K562 (cell line): ENCODE measurements around the gene MARK3. TPM values are rescaled to one million over a fixed set of nuclear protein-coding genes. Genes with fewer than 3 reads are reported as not detected.

ENCODE experiments used
- ELF2 ChIP-seq: fragments of 250-450 bp; sonication (Bioruptor Pico); IDR thresholded peaks from 2 replicates; pipeline ENCODE4 v1.5.0; 2021; ENCODE audit warnings: mild to moderate bottlenecking
- FOXJ3 ChIP-seq: sonication (generic); formaldehyde crosslinking; IDR thresholded peaks from 2 replicates; pipeline ENCODE4 v1.4.0; 2020; ENCODE audit warnings: mild to moderate bottlenecking, missing genetic modification reagents
- HNRNPUL1 ChIP-seq: fragments of 200-400 bp; formaldehyde crosslinking; IDR thresholded peaks from 2 replicates; pipeline ENCODE4 v1.6.1; 2017; ENCODE audit warnings: low read length
- JUNB ChIP-seq: fragments of 450-650 bp; formaldehyde crosslinking; conservative IDR thresholded peaks from 2 replicates; pipeline ENCODE4 v1.4.0; 2020; ENCODE audit warnings: mild to moderate bottlenecking
- MAFG ChIP-seq: fragments of 450-650 bp; conservative IDR thresholded peaks from 2 replicates; pipeline ENCODE4 v1.6.1; 2016; ENCODE audit warnings: missing genetic modification characterization, missing compliant biosample characterization
- NFATC3 ChIP-seq: fragments of 450-650 bp; IDR thresholded peaks from 2 replicates; pipeline ENCODE4 v1.6.1; 2017; ENCODE audit warnings: mild to moderate bottlenecking
- POLR2AphosphoS5 ChIP-seq: IDR thresholded peaks from 2 replicates; pipeline ENCODE4 v1.6.1; 2011; ENCODE audit warnings: mild to moderate bottlenecking, low read depth, low read length, moderate library complexity; ENCODE audit not compliant: control insufficient read depth, insufficient read depth
- TAL1 ChIP-seq: fragments of 450-650 bp; IDR thresholded peaks from 2 replicates; pipeline ENCODE4 v1.6.1; 2016; ENCODE audit warnings: mild to moderate bottlenecking
- XRCC3 ChIP-seq: fragments of 450-650 bp; IDR thresholded peaks from 2 replicates; pipeline ENCODE4 v1.6.1; 2017; ENCODE audit warnings: mild to moderate bottlenecking, moderate library complexity
- YY1 ChIP-seq, 3 experiments: IDR thresholded peaks; 2 replicates each; pipeline ENCODE4 v1.6.1; 2011; ENCODE audit warnings: low read length in 2 of 3, mild to moderate bottlenecking in 2 of 3, moderate library complexity in 2 of 3, borderline replicate concordance in 1 of 3, control low read depth in 1 of 3, low read depth in 1 of 3; ENCODE audit not compliant: insufficient read depth in 3 of 3, insufficient replicate concordance in 2 of 3, control insufficient read depth in 1 of 3, insufficient read length in 1 of 3; ENCODE audit errors: extremely low read depth in 1 of 3
- polyA plus RNA-seq, 8 experiments: library from polyadenylated mRNA; depleted of rRNA in 4 of 8; stranded (reverse) in 5 of 8; unstranded in 3 of 8; fragments of >200 nt; fragmentation: Nextera tagmentation in 2 of 8; fragmentation: Illumina TruSeq in 1 of 8; extraction: Ambion mirVana in 2 of 8; extraction: Trizol in 1 of 8; gene quantifications; 2 replicates each; pipeline versions ENCODE4 v1.2.1 to v1.2.3, GENCODE V29; 2011 to 2014; ENCODE audit warnings: inconsistent platforms in 1 of 8, missing spikeins in 1 of 8
- total RNA-seq, 7 experiments: library from RNA; depleted of rRNA in 6 of 7; stranded (reverse); fragments of >200 nt in 6 of 7; fragmentation: Illumina TruSeq in 2 of 7; extraction: Trizol in 2 of 7; gene quantifications; 2 replicates each; pipeline versions ENCODE4 v1.2.1 to v1.2.3, GENCODE V29; 2011 to 2021; ENCODE audit warnings: low replicate concordance in 1 of 7
- TF ChIP-seq, protein P1 (sequence below): fragments of 450-650 bp; conservative IDR thresholded peaks from 2 replicates; pipeline ENCODE4 v1.6.1; 2016; ENCODE audit warnings: missing genetic modification characterization, low read depth, mild to moderate bottlenecking, missing compliant biosample characterization, moderate library complexity
- TF ChIP-seq, protein P2 (sequence below): fragments of 450-650 bp; IDR thresholded peaks from 2 replicates; pipeline ENCODE4 v1.6.1; 2014; ENCODE audit warnings: low read depth, mild to moderate bottlenecking, moderate library complexity, borderline replicate concordance
- TF ChIP-seq, protein P3 (sequence below), 2 experiments: fragments of 200-800 bp in 1 of 2; sonication (Bioruptor generic) in 1 of 2; sonication (generic) in 1 of 2; formaldehyde crosslinking in 1 of 2; IDR thresholded peaks in 1 of 2; conservative IDR thresholded peaks in 1 of 2; 2 replicates each; pipeline versions ENCODE4 v1.5.0 to v1.6.1; 2016 to 2020; ENCODE audit warnings: missing compliant biosample characterization in 1 of 2, missing genetic modification characterization in 1 of 2, missing genetic modification reagents in 1 of 2

Gene MARK3
- total and polyA plus RNA-seq, 9 of the 15 experiments (the other 6 are each of a cell fraction or from before 2014, with no cell fraction given): 10.1 to 68.7 (median 56.3) TPM

DNA sequence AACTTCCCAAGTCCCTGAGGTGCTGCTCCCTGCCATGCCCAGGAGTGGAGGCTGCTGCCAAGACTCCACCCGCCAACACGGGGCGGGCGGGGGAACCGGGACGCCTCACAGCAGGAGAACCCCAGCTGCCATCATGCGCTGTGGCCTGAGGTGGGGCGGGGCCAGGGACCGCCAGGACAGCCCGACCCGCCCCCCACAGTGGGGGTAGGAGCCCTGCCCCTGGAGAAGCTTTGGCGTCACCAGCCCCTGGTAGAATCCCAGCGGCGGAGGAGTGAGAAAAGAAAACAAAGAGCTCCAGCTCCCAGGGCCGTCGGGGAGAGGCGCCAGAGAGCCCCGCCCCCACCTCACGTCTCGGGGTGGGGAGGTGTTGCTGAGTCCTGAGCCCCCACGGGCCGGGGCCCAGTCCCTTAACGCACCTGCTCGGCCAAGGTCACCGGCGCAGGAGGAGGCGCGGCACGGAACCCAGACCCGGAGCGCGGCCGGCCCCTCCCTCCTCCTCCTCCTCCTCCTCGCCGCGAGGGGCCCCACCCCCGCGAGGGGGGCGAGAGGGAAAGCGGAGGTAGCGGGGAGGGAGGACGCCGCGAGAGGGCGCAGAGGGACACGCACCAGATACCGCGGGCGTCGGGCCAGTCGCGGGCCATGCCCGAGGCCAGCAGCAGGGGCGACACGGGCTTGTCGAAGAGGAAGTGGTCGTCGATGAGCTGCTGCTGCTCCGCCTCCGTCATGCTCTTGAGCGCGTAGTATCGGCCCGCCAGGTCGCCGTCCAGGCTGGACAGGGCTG is 135.6 kb downstream of the MARK3 start (continued):
- TF ChIP-seq YY1 (IDR thresholded peaks at IDR 0.05; ENCODE audit: borderline replicate concordance in 1 of 3, control insufficient read depth in 1 of 3, extremely low read depth in 1 of 3, insufficient read depth in 3 of 3, insufficient read length in 1 of 3, insufficient replicate concordance in 2 of 3, low read depth in 1 of 3, low read length in 2 of 3) (peak in 2 of 3 experiments; percentile 45 to 59), TAL1 (no peak), FOXJ3 (no peak), HNRNPUL1 (no peak), NFATC3 (no peak), POLR2AphosphoS5 (peak; percentile 14; the same call in 1 of the 2 replicates), JUNB (CRISPR knock-in tag) (no peak), MAFG (tag) (no peak), ELF2 (CRISPR knock-in tag) (no peak), XRCC3 (no peak)
- TF ChIP-seq, protein P1, sequence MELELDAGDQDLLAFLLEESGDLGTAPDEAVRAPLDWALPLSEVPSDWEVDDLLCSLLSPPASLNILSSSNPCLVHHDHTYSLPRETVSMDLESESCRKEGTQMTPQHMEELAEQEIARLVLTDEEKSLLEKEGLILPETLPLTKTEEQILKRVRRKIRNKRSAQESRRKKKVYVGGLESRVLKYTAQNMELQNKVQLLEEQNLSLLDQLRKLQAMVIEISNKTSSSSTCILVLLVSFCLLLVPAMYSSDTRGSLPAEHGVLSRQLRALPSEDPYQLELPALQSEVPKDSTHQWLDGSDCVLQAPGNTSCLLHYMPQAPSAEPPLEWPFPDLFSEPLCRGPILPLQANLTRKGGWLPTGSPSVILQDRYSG (tag): no peak
- TF ChIP-seq, protein P2, sequence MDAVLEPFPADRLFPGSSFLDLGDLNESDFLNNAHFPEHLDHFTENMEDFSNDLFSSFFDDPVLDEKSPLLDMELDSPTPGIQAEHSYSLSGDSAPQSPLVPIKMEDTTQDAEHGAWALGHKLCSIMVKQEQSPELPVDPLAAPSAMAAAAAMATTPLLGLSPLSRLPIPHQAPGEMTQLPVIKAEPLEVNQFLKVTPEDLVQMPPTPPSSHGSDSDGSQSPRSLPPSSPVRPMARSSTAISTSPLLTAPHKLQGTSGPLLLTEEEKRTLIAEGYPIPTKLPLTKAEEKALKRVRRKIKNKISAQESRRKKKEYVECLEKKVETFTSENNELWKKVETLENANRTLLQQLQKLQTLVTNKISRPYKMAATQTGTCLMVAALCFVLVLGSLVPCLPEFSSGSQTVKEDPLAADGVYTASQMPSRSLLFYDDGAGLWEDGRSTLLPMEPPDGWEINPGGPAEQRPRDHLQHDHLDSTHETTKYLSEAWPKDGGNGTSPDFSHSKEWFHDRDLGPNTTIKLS: no peak
- TF ChIP-seq, protein P3, sequence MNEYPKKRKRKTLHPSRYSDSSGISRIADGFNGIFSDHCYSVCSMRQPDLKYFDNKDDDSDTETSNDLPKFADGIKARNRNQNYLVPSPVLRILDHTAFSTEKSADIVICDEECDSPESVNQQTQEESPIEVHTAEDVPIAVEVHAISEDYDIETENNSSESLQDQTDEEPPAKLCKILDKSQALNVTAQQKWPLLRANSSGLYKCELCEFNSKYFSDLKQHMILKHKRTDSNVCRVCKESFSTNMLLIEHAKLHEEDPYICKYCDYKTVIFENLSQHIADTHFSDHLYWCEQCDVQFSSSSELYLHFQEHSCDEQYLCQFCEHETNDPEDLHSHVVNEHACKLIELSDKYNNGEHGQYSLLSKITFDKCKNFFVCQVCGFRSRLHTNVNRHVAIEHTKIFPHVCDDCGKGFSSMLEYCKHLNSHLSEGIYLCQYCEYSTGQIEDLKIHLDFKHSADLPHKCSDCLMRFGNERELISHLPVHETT (CRISPR knock-in tag; conservative IDR thresholded peaks at IDR 0.05 in 1 of 2, IDR thresholded peaks at IDR 0.05 in 1 of 2): 0 out of 4 replicates have a peak, but pooled peaks of 1 of the 2 experiments have one; percentile 28
